NCI-H2107 (cell line): ENCODE data around the gene PROC.
A peak's percentile ranks its signal among the peaks of the same experiment; 100 is the strongest.
"Not testable (repeated sequence)": the region's sequence is repeated elsewhere in the genome, so short reads cannot be mapped to it uniquely, and the experiment has no call there.

ENCODE experiments used
- DNase-seq: peaks from one replicate; lab custom pipeline; 2025; lab: John Stamatoyannopoulos, UW

The PROC gene

GRCh38 chr2:127394492-127394891 is 23.7 kb upstream of the PROC start:
- no peak for DNase-seq

- no peak for DNase-seq
These were observed 20.5 kb upstream of the PROC start for GRCh38 chr2:127397568-127398238.

GRCh38 chr2:127398239-127398590 is 20.0 kb upstream of the PROC start:
- DNase-seq: no peak

- no peak for DNase-seq
These were observed 17.7 kb upstream of the PROC start for GRCh38 chr2:127400533-127400896.

- DNase-seq: no peak
These were observed 17.1 kb upstream of the PROC start for GRCh38 chr2:127400897-127401756.

GRCh38 chr2:127401757-127402695 is 16.2 kb upstream of the PROC start:
- DNase-seq: no peak

GRCh38 chr2:127403460-127403859 is 14.8 kb upstream of the PROC start:
- no peak for DNase-seq

- no peak for DNase-seq
These were observed 13.6 kb upstream of the PROC start for GRCh38 chr2:127404466-127405254.

- no peak for DNase-seq
These were observed 13.0 kb upstream of the PROC start for GRCh38 chr2:127405255-127405610.

- DNase-seq: no peak
These were observed 11.8 kb upstream of the PROC start for GRCh38 chr2:127406454-127406853.

- no peak for DNase-seq
These were observed 11.1 kb upstream of the PROC start for GRCh38 chr2:127407091-127407490.

GRCh38 chr2:127407661-127408003 is 10.6 kb upstream of the PROC start:
- no peak for DNase-seq

- DNase-seq: peak; percentile 84
These were observed 10.0 kb upstream of the PROC start for GRCh38 chr2:127408004-127408806.

- DNase-seq: no peak
These were observed 9.5 kb upstream of the PROC start for GRCh38 chr2:127408807-127409099.

GRCh38 chr2:127409716-127410115 is 8.5 kb upstream of the PROC start:
- not testable (repeated sequence) for DNase-seq

- DNase-seq: no peak
These were observed 7.2 kb upstream of the PROC start for GRCh38 chr2:127410871-127411652.

- DNase-seq: no peak
These were observed 6.4 kb upstream of the PROC start for GRCh38 chr2:127411653-127412369.

GRCh38 chr2:127413200-127413599 is 5.0 kb upstream of the PROC start:
- no peak for DNase-seq

- DNase-seq: no peak
These were observed 4.2 kb upstream of the PROC start for GRCh38 chr2:127413782-127414637.
